ENCODE data around the gene BCL7A. TPM values are rescaled to one million over a fixed set of nuclear protein-coding genes. Genes with fewer than 3 reads are reported as not detected.

BCL7A gene
- total RNA-seq, 1 experiment from 2014 or later = 14.5 TPM

DNA sequence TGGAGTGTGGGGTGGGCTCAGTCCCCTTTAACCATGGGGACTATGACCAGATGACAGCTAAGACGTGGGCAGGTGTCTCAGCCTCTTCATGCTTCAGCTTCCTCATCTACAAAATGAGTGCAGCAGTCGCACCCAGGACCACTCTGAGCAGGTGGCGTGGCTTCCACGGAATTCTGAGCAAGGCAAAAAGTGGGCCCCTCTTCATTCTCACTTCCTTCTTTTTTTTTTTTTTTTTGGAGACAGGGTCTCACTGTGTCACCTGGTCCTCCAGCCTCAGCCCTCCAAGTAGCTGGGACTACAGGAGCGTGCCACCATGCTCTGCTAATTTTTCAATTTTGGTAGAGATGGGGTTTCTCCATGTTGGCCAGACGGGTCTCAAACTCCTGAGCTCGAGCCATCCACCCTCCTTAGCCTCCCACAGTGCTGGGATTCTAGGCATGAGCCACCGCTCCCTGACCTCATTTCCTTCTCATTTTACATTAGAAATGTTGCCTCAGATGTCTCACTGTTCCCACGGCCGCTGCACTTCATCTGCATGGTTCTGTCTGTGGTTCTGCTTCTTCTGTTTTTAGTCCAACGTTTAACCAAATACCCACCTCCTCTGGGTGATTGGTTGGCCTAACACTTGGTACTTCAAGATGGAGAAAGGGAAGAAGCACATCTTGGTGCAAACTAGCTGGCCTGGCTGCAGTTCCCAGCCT is 41.3 kb upstream of the BCL7A start:
- TF ChIP-seq TCF7L2 (IDR thresholded peaks at IDR 0.05; ENCODE audit: low read depth, low read length) = no peak
- no peak for TF ChIP-seq SIN3A (IDR thresholded peaks at IDR 0.05; ENCODE audit: borderline replicate concordance, insufficient read depth, low read depth, low read length)
- TF ChIP-seq, protein P1, sequence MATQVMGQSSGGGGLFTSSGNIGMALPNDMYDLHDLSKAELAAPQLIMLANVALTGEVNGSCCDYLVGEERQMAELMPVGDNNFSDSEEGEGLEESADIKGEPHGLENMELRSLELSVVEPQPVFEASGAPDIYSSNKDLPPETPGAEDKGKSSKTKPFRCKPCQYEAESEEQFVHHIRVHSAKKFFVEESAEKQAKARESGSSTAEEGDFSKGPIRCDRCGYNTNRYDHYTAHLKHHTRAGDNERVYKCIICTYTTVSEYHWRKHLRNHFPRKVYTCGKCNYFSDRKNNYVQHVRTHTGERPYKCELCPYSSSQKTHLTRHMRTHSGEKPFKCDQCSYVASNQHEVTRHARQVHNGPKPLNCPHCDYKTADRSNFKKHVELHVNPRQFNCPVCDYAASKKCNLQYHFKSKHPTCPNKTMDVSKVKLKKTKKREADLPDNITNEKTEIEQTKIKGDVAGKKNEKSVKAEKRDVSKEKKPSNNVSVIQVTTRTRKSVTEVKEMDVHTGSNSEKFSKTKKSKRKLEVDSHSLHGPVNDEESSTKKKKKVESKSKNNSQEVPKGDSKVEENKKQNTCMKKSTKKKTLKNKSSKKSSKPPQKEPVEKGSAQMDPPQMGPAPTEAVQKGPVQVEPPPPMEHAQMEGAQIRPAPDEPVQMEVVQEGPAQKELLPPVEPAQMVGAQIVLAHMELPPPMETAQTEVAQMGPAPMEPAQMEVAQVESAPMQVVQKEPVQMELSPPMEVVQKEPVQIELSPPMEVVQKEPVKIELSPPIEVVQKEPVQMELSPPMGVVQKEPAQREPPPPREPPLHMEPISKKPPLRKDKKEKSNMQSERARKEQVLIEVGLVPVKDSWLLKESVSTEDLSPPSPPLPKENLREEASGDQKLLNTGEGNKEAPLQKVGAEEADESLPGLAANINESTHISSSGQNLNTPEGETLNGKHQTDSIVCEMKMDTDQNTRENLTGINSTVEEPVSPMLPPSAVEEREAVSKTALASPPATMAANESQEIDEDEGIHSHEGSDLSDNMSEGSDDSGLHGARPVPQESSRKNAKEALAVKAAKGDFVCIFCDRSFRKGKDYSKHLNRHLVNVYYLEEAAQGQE (IDR thresholded peaks at IDR 0.05; ENCODE audit: insufficient read depth in 1 of 2, low read depth in 2 of 2, low read length in 1 of 2) = no peak
- no peak for TF ChIP-seq POLR2AphosphoS5 (IDR thresholded peaks at IDR 0.05; ENCODE audit: low read depth, low read length)
- TF ChIP-seq, protein P2, sequence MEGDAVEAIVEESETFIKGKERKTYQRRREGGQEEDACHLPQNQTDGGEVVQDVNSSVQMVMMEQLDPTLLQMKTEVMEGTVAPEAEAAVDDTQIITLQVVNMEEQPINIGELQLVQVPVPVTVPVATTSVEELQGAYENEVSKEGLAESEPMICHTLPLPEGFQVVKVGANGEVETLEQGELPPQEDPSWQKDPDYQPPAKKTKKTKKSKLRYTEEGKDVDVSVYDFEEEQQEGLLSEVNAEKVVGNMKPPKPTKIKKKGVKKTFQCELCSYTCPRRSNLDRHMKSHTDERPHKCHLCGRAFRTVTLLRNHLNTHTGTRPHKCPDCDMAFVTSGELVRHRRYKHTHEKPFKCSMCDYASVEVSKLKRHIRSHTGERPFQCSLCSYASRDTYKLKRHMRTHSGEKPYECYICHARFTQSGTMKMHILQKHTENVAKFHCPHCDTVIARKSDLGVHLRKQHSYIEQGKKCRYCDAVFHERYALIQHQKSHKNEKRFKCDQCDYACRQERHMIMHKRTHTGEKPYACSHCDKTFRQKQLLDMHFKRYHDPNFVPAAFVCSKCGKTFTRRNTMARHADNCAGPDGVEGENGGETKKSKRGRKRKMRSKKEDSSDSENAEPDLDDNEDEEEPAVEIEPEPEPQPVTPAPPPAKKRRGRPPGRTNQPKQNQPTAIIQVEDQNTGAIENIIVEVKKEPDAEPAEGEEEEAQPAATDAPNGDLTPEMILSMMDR (IDR thresholded peaks at IDR 0.05) = no peak
- Histone ChIP-seq H3K27ac (ENCODE audit: low read length) (no peak overlapping the region), H3K4me3 (ENCODE audit: low read depth in 2 of 2, low read length in 2 of 2) (no peak overlapping the region), H3K36me3 (ENCODE audit: control insufficient read depth, insufficient read depth, low read length) (no peaks in the 10 kb centered on the region), H3K27me3 (ENCODE audit: control insufficient read depth, insufficient read depth, low read length) (no peaks in the 10 kb centered on the region), H3K9me3 (ENCODE audit: control insufficient read depth, insufficient read depth, low read depth, low read length) (no peaks in the 10 kb centered on the region), H3K4me1 (ENCODE audit: control insufficient read depth, insufficient read depth, low read length) (no peaks in the 10 kb centered on the region)
- ATAC-seq = peak; percentile 26; the same call in 1 of the 2 replicates
- no TSS peak for BruUV-seq (replicated peaks)
- in situ Hi-C loops (cut with HindIII; ENCODE audit: low pct_unique_long_range_greater_than_20kb, low sequenced_read_pairs) (no loop called here), intact Hi-C loops (cut with micrococcal nuclease; ENCODE audit: unreplicated experiment) (no loop called here)
- CTCF ChIA-PET = interaction anchor here (0.9 kb wide), 1 partner anchor 62 kb away, joined by 7 read pairs; the partner anchor contains the start of gene CFAP251
- POLR2A ChIA-PET = no interaction called here
- no peak for DNase-seq (ENCODE audit: low read depth, low spot score)

DNA sequence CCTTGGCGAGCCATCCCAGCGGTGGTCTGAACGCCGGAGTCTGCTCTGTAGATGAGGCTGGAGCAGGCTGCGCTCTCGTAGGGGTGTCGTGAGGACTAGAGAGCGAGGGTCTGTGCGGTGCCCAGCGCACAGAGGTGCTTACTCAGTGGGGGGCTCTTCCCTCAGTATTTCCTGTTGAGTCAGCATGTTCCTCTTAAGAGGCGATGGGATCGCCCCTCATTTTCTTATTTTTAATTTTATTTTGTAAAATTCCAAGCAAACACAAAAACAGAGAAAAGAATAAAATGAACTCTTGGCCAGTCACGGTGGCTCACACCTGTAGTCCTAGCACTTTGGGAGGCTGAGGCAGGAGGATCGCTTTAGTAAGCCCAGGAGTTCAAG is 40.8 kb upstream of the BCL7A start:
- ChIA-PET POLR2A (no interaction called here), CTCF (interaction anchor here (0.9 kb wide), 1 partner anchor 62 kb away, joined by 7 read pairs; the partner anchor contains the start of gene CFAP251)
- Histone ChIP-seq H3K27ac (ENCODE audit: low read length) (no peak overlapping the region), H3K36me3 (ENCODE audit: control insufficient read depth, insufficient read depth, low read length) (no peaks in the 10 kb centered on the region), H3K4me3 (ENCODE audit: low read depth in 2 of 2, low read length in 2 of 2) (no peak overlapping the region), H3K27me3 (ENCODE audit: control insufficient read depth, insufficient read depth, low read length) (no peaks in the 10 kb centered on the region), H3K9me3 (ENCODE audit: control insufficient read depth, insufficient read depth, low read depth, low read length) (no peaks in the 10 kb centered on the region), H3K4me1 (ENCODE audit: control insufficient read depth, insufficient read depth, low read length) (no peaks in the 10 kb centered on the region)
- in situ Hi-C loops (cut with HindIII; ENCODE audit: low pct_unique_long_range_greater_than_20kb, low sequenced_read_pairs) (no loop called here), intact Hi-C loops (cut with micrococcal nuclease; ENCODE audit: unreplicated experiment) (no loop called here)
- no TSS peak for BruUV-seq (replicated peaks)
- TF ChIP-seq, protein P2 (IDR thresholded peaks at IDR 0.05) = no peak
- TF ChIP-seq SIN3A (IDR thresholded peaks at IDR 0.05; ENCODE audit: borderline replicate concordance, insufficient read depth, low read depth, low read length) = no peak
- TF ChIP-seq, protein P1 (IDR thresholded peaks at IDR 0.05; ENCODE audit: insufficient read depth in 1 of 2, low read depth in 2 of 2, low read length in 1 of 2) = no peak
- no peak for TF ChIP-seq TCF7L2 (IDR thresholded peaks at IDR 0.05; ENCODE audit: low read depth, low read length)
- DNase-seq (ENCODE audit: low read depth, low spot score) = no peak
- ATAC-seq = no peak

All from Panc1 (cell line).